GM23248 (cell line): Measurements from ENCODE around the gene ZCCHC24. TPM values are rescaled to one million over a fixed set of nuclear protein-coding genes. Genes with fewer than 3 reads are reported as not detected.
A peak's percentile ranks its signal among the peaks of the same experiment; 100 is the strongest.
"Not testable (repeated sequence)": the region's sequence is repeated elsewhere in the genome, so short reads cannot be mapped to it uniquely, and the experiment has no call there.

Experiments used
- DNase-seq: peaks from one replicate; pipeline ENCODE4 v3.0.0-alpha.2; 2015
- H2AFZ ChIP-seq: fragments of 200-600 bp; sonication (generic); 2 replicates; pipeline ENCODE4 v1.6.1; 2016; ENCODE audit warnings: antibody characterized with exemption
- H3F3A ChIP-seq: fragments of 200-600 bp; sonication (generic); 2 replicates; pipeline ENCODE4 v1.6.1; 2016; ENCODE audit warnings: mild to moderate bottlenecking, antibody characterized with exemption, mixed run types; ENCODE audit not compliant: insufficient read depth
- H3K27ac ChIP-seq: fragments of 200-600 bp; sonication (generic); 2 replicates; pipeline ENCODE4 v1.5.1; 2016; ENCODE audit warnings: mild to moderate bottlenecking
- H3K27me3 ChIP-seq: fragments of 200-600 bp; sonication (generic); replicated peaks from 2 replicates; pipeline ENCODE4 v1.6.1; 2016; ENCODE audit warnings: mild to moderate bottlenecking; ENCODE audit not compliant: insufficient read depth
- H3K36me3 ChIP-seq: fragments of 200-600 bp; sonication (generic); 2 replicates; pipeline ENCODE4 v1.6.1; 2016; ENCODE audit warnings: low read depth, mild to moderate bottlenecking
- H3K4me1 ChIP-seq: fragments of 200-600 bp; sonication (generic); 2 replicates; pipeline ENCODE4 v1.6.1; 2016; ENCODE audit warnings: mild to moderate bottlenecking; ENCODE audit not compliant: insufficient read depth
- H3K4me2 ChIP-seq: fragments of 200-600 bp; sonication (generic); one replicate; pipeline ENCODE4 v1.6.1; 2016; ENCODE audit warnings: mild to moderate bottlenecking; ENCODE audit not compliant: unreplicated experiment
- H3K4me3 ChIP-seq: fragments of 200-600 bp; sonication (generic); 2 replicates; pipeline ENCODE4 v1.5.1; 2016; ENCODE audit warnings: mild to moderate bottlenecking
- H3K79me2 ChIP-seq: fragments of 200-600 bp; sonication (generic); 2 replicates; pipeline ENCODE4 v1.6.1; 2016; ENCODE audit warnings: mild to moderate bottlenecking; ENCODE audit not compliant: insufficient read depth
- H3K9ac ChIP-seq: fragments of 200-600 bp; sonication (generic); 2 replicates; pipeline ENCODE4 v1.6.1; 2016; ENCODE audit warnings: mild to moderate bottlenecking
- H3K9me2 ChIP-seq: fragments of 200-600 bp; sonication (generic); 2 replicates; pipeline ENCODE4 v1.6.1; 2016; ENCODE audit warnings: mixed run types, mild to moderate bottlenecking, moderate library complexity; ENCODE audit not compliant: insufficient read depth
- H3K9me3 ChIP-seq: fragments of 200-600 bp; sonication (generic); one replicate; pipeline ENCODE4 v1.6.1; 2017; ENCODE audit warnings: low read depth
- H4K20me1 ChIP-seq: fragments of 200-600 bp; sonication (generic); 2 replicates; pipeline ENCODE4 v1.6.0; 2016; ENCODE audit not compliant: insufficient read depth
- EZH2 ChIP-seq: fragments of 200-600 bp; sonication (generic); IDR thresholded peaks from 2 replicates; pipeline ENCODE4 v1.6.1; 2018; ENCODE audit warnings: antibody characterized with exemption, mild to moderate bottlenecking; ENCODE audit not compliant: insufficient read depth, poor library complexity, severe bottlenecking
- EZH2phosphoT487 ChIP-seq: fragments of 200-600 bp; sonication (generic); IDR thresholded peaks from 2 replicates; pipeline ENCODE4 v1.6.1; 2018; ENCODE audit warnings: antibody characterized with exemption, moderate library complexity, mild to moderate bottlenecking, low read depth; ENCODE audit not compliant: insufficient read depth
- WGBS, 2 experiments: methylation state at CpG; one replicate each; pipeline ENCODE4 v1.1.6; 2015 to 2017; ENCODE audit warnings: low lambda C conversion rate in 2 of 2, low coverage in 1 of 2; ENCODE audit errors: missing lambda C conversion rate in 2 of 2; 5-methylcytosine and 5-hydroxymethylcytosine counted together
- in situ Hi-C: fragments of 300-500 bp; cut with MboI; formaldehyde crosslinking; loops from 2 replicates; pipeline ENCODE4 v1.15.0; 2020
- polyA plus RNA-seq: library from polyadenylated mRNA; unstranded; fragments of >200 nt; fragmentation: Nextera tagmentation; extraction: Ambion mirVana; gene quantifications from 2 replicates; pipeline ENCODE4 v1.2.1, GENCODE V29; 2016
- total RNA-seq: library from RNA; depleted of rRNA; stranded (reverse); fragments of >200 nt; shearing (Covaris generic); gene quantifications from 2 replicates; pipeline ENCODE4 v1.2.3, GENCODE V29; 2014

ZCCHC24 gene
- total and polyA plus RNA-seq, 2 experiments from 2014 or later = 29.3 to 30.3 TPM

- H3K9ac ChIP-seq = no peak overlapping the region
- H3K27me3 ChIP-seq = no peaks in the 10 kb centered on the region
- H3K4me1 ChIP-seq = peaks cover 4% of the 10 kb centered on the region; the same call in 1 of the 2 replicates
- peak; percentile 55 for DNase-seq
- no peaks in the 10 kb centered on the region for H3K36me3 ChIP-seq
- no peaks in the 10 kb centered on the region for H3K9me2 ChIP-seq
- peaks cover 6% of the 10 kb centered on the region for H3K79me2 ChIP-seq
- no peaks in the 10 kb centered on the region for H3K9me3 ChIP-seq
- H2AFZ ChIP-seq = no peak overlapping the region
- H3K4me2 ChIP-seq = no peak overlapping the region
- no peak overlapping the region for H3K27ac ChIP-seq
- no peak for TF ChIP-seq EZH2
- TF ChIP-seq EZH2phosphoT487 = no peak
- in situ Hi-C loops = no loop called here
- H3K4me3 ChIP-seq = no peak overlapping the region
- no peaks in the 10 kb centered on the region for H3F3A ChIP-seq
- WGBS, 2 experiments = 62 to 68% methylated on average over 10 of the region's 10 CpGs
- no peaks in the 10 kb centered on the region for H4K20me1 ChIP-seq
Observed at GRCh38 chr10:79342811-79343561, 102.4 kb downstream of the ZCCHC24 start.

DNA sequence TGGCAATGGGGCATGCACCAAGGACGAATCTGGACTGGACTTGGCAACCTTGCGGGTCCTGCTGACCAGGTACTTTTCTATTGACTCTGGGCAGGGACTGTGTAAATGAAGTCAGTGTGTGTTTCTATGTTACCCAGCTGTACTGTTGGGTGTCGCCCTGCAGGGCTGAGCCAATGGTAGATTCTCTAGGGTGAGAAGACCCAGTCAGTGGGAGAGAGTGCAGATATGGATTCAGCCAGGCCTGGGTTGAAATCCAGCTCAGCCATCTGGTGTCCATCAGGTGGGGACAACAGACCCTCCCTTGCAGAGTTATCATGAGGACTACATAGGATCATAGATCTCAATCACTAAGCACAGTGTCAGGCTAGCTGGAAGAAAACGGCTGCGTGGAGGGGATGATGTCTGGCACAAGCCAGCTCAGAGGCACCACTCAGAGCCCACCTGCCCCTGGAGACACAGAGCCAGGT, 103.1 kb downstream of the ZCCHC24 start:
- no peak overlapping the region for H3K4me2 ChIP-seq
- H3K9me3 ChIP-seq = no peaks in the 10 kb centered on the region
- DNase-seq = no peak
- H4K20me1 ChIP-seq = no peaks in the 10 kb centered on the region
- H3K79me2 ChIP-seq = no peaks in the 10 kb centered on the region
- H3K4me1 ChIP-seq = peaks cover 4% of the 10 kb centered on the region; the same call in 1 of the 2 replicates
- H3K27ac ChIP-seq = no peak overlapping the region
- H3K9ac ChIP-seq = no peak overlapping the region
- no peaks in the 10 kb centered on the region for H3K27me3 ChIP-seq
- H3K36me3 ChIP-seq = no peaks in the 10 kb centered on the region
- no peaks in the 10 kb centered on the region for H3K9me2 ChIP-seq
- no peaks in the 10 kb centered on the region for H3F3A ChIP-seq
- H2AFZ ChIP-seq = no peak overlapping the region
- no peak overlapping the region for H3K4me3 ChIP-seq
- in situ Hi-C loops = no loop called here
- no peak for TF ChIP-seq EZH2phosphoT487
- no peak for TF ChIP-seq EZH2
- WGBS, 2 experiments = 91 to 98% methylated on average over 5 of the region's 5 CpGs

DNA sequence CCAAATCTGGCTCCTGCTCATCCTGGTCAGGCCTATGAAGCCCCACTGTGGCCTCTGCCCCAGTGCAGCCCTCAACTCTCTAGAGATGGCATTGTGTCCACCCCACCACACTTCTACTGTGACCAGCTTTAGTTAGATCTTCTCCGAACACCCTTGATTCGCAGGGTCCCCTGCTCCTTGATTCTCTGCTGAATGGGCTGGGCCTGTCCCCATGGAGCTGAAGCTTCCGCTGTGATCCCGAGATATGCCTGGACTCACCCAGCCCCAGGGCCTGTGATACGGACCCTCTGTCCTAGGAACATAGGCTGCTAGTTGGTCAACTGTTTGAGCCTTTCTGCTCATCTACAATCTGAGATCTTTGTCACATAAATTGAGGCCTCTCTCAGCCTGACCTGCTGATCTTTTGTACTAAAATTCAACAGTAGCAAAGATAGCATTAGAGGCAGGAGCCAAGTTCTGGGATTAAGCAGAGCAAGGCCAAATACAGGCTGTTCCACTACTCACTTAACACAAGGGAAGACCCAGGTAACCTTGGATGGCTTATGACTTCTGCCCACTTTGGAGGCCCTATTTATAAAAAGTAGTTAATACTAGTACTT, 104.7 kb downstream of the ZCCHC24 start:
- WGBS, 2 experiments = 96 to 98% methylated on average over 5 of the region's 5 CpGs
- H3K36me3 ChIP-seq = no peaks in the 10 kb centered on the region
- in situ Hi-C loops = no loop called here

GRCh38 chr10:79339266-79339665, 106.2 kb downstream of the ZCCHC24 start:
- Histone ChIP-seq H3F3A (no peaks in the 10 kb centered on the region), H3K4me3 (no peak overlapping the region), H3K27me3 (no peaks in the 10 kb centered on the region), H3K9ac (no peak overlapping the region), H3K9me3 (no peaks in the 10 kb centered on the region), H3K27ac (no peak overlapping the region), H3K9me2 (no peaks in the 10 kb centered on the region), H3K4me1 (0 out of 2 replicates have a peak, but pooled peaks cover under 1% of the 10 kb centered on the region), H3K79me2 (no peaks in the 10 kb centered on the region), H3K4me2 (no peak overlapping the region), H4K20me1 (no peaks in the 10 kb centered on the region), H2AFZ (no peak overlapping the region), H3K36me3 (no peaks in the 10 kb centered on the region)
- DNase-seq = no peak
- no peak for TF ChIP-seq EZH2phosphoT487
- WGBS, 2 experiments = 73 to 74% methylated on average over 3 of the region's 3 CpGs
- in situ Hi-C loops = no loop called here

More for the DNA sequence above, 104.7 kb downstream of the ZCCHC24 start:
- Histone ChIP-seq H3K79me2 (no peaks in the 10 kb centered on the region), H3K4me2 (no peak overlapping the region), H3K9me3 (no peaks in the 10 kb centered on the region), H4K20me1 (no peaks in the 10 kb centered on the region), H3K4me3 (no peak overlapping the region), H3K9me2 (no peaks in the 10 kb centered on the region), H3K4me1 (no peaks in the 10 kb centered on the region), H2AFZ (no peak overlapping the region), H3K27ac (no peak overlapping the region), H3K9ac (no peak overlapping the region), H3K27me3 (no peaks in the 10 kb centered on the region), H3F3A (no peaks in the 10 kb centered on the region)
- TF ChIP-seq EZH2phosphoT487 (no peak), EZH2 (no peak)
- no peak for DNase-seq

- peaks cover 14% of the 10 kb centered on the region for H3K4me1 ChIP-seq
- 96 to 100% methylated on average over 7 of the region's 11 CpGs for WGBS, 2 experiments
- H3K27me3 ChIP-seq, in situ Hi-C loops, H3K36me3 ChIP-seq, H3K27ac ChIP-seq, H3K4me3 ChIP-seq, H3K9ac ChIP-seq, H3K9me3 ChIP-seq, H4K20me1 ChIP-seq, H3K9me2 ChIP-seq, DNase-seq, H2AFZ ChIP-seq, H3F3A ChIP-seq, H3K79me2 ChIP-seq, H3K4me2 ChIP-seq: not testable (repeated sequence)
Observed at GRCh38 chr10:79337783-79338469, 107.5 kb downstream of the ZCCHC24 start.
